GM12874 (cell line): ENCODE results near the gene DNAL4.

Experiments
- CTCF ChIP-seq: IDR thresholded peaks from 2 replicates; pipeline ENCODE4 v1.5.1; 2011; ENCODE audit warnings: low read depth, mild to moderate bottlenecking, control low read depth, low read length, moderate library complexity; ENCODE audit not compliant: insufficient read depth

The DNAL4 gene

GRCh38 chr22:38750104-38750503 is 43.8 kb downstream of the DNAL4 start:
- no peak for TF ChIP-seq CTCF

GRCh38 chr22:38748487-38749136 is 45.3 kb downstream of the DNAL4 start:
- TF ChIP-seq CTCF = no peak

- no peak for TF ChIP-seq CTCF
Observed at GRCh38 chr22:38745676-38746460, 48.1 kb downstream of the DNAL4 start.

GRCh38 chr22:38744981-38745380 is 49.0 kb downstream of the DNAL4 start:
- TF ChIP-seq CTCF = no peak

- no peak for TF ChIP-seq CTCF
Observed at GRCh38 chr22:38742176-38742942, 51.6 kb downstream of the DNAL4 start.

GRCh38 chr22:38741576-38741975 is 52.4 kb downstream of the DNAL4 start:
- no peak for TF ChIP-seq CTCF

- no peak for TF ChIP-seq CTCF
Observed at GRCh38 chr22:38741166-38741565, 52.8 kb downstream of the DNAL4 start.
